ENCODE results near the gene NHSL1.

The NHSL1 gene

GRCh38 chr6:138468320-138469015 is 30.8 kb downstream of the NHSL1 start:
- H3K4me1 ChIP-seq (ENCODE audit: control insufficient read depth in 1 of 2, insufficient read depth in 1 of 2, low read depth in 1 of 2, low read length in 1 of 2): no peaks in the 10 kb centered on the region
- H3K27me3 ChIP-seq: no peaks in the 10 kb centered on the region
- TF ChIP-seq CTCF (IDR thresholded peaks at IDR 0.05): no peak
- no peaks in the 10 kb centered on the region for H3K9me3 ChIP-seq
- H3K4me3 ChIP-seq (ENCODE audit: low read depth in 1 of 2, low read length in 1 of 2): no peak overlapping the region
- H3K36me3 ChIP-seq: no peaks in the 10 kb centered on the region
- no peak overlapping the region for H3K27ac ChIP-seq

- H3K27ac ChIP-seq: no peak overlapping the region
- no peaks in the 10 kb centered on the region for H3K4me1 ChIP-seq (ENCODE audit: control insufficient read depth in 1 of 2, insufficient read depth in 1 of 2, low read depth in 1 of 2, low read length in 1 of 2)
- no peaks in the 10 kb centered on the region for H3K27me3 ChIP-seq
- no peak for TF ChIP-seq CTCF (IDR thresholded peaks at IDR 0.05)
- no peaks in the 10 kb centered on the region for H3K9me3 ChIP-seq
- no peak overlapping the region for H3K4me3 ChIP-seq (ENCODE audit: low read depth in 1 of 2, low read length in 1 of 2)
- H3K36me3 ChIP-seq: no peaks in the 10 kb centered on the region
Measured at GRCh38 chr6:138467901-138468300, 31.4 kb downstream of the NHSL1 start.

GRCh38 chr6:138465007-138465645 is 34.2 kb downstream of the NHSL1 start:
- no peak for TF ChIP-seq CTCF (IDR thresholded peaks at IDR 0.05)
- H3K36me3 ChIP-seq: no peaks in the 10 kb centered on the region
- H3K27me3 ChIP-seq: no peaks in the 10 kb centered on the region
- H3K4me3 ChIP-seq (ENCODE audit: low read depth in 1 of 2, low read length in 1 of 2): no peak overlapping the region
- H3K9me3 ChIP-seq: no peaks in the 10 kb centered on the region
- no peak overlapping the region for H3K27ac ChIP-seq
- H3K4me1 ChIP-seq (ENCODE audit: control insufficient read depth in 1 of 2, insufficient read depth in 1 of 2, low read depth in 1 of 2, low read length in 1 of 2): no peaks in the 10 kb centered on the region

GRCh38 chr6:138464085-138464484 is 35.2 kb downstream of the NHSL1 start:
- no peak overlapping the region for H3K27ac ChIP-seq
- no peak overlapping the region for H3K4me3 ChIP-seq (ENCODE audit: low read depth in 1 of 2, low read length in 1 of 2)
- H3K27me3 ChIP-seq: no peaks in the 10 kb centered on the region
- TF ChIP-seq CTCF (IDR thresholded peaks at IDR 0.05): no peak
- no peaks in the 10 kb centered on the region for H3K4me1 ChIP-seq (ENCODE audit: control insufficient read depth in 1 of 2, insufficient read depth in 1 of 2, low read depth in 1 of 2, low read length in 1 of 2)
- no peaks in the 10 kb centered on the region for H3K36me3 ChIP-seq
- no peaks in the 10 kb centered on the region for H3K9me3 ChIP-seq

- H3K4me3 ChIP-seq (ENCODE audit: low read depth in 1 of 2, low read length in 1 of 2): no peak overlapping the region
- no peaks in the 10 kb centered on the region for H3K27me3 ChIP-seq
- no peaks in the 10 kb centered on the region for H3K4me1 ChIP-seq (ENCODE audit: control insufficient read depth in 1 of 2, insufficient read depth in 1 of 2, low read depth in 1 of 2, low read length in 1 of 2)
- H3K36me3 ChIP-seq: no peaks in the 10 kb centered on the region
- H3K27ac ChIP-seq: no peak overlapping the region
- H3K9me3 ChIP-seq: no peaks in the 10 kb centered on the region
- no peak for TF ChIP-seq CTCF (IDR thresholded peaks at IDR 0.05)
Measured at GRCh38 chr6:138461647-138462046, 37.6 kb downstream of the NHSL1 start.
